Hypothalamus (tissue), 51 donors: ENCODE results near the gene ZNF519.
"Not testable (repeated sequence)": the region's sequence is repeated elsewhere in the genome, so short reads cannot be mapped to it uniquely, and the experiment has no call there.

ENCODE experiments used
- DNase-seq, 51 donors: peaks; one replicate each; lab custom pipeline; 2025; lab: John Stamatoyannopoulos, UW

The ZNF519 gene

DNA sequence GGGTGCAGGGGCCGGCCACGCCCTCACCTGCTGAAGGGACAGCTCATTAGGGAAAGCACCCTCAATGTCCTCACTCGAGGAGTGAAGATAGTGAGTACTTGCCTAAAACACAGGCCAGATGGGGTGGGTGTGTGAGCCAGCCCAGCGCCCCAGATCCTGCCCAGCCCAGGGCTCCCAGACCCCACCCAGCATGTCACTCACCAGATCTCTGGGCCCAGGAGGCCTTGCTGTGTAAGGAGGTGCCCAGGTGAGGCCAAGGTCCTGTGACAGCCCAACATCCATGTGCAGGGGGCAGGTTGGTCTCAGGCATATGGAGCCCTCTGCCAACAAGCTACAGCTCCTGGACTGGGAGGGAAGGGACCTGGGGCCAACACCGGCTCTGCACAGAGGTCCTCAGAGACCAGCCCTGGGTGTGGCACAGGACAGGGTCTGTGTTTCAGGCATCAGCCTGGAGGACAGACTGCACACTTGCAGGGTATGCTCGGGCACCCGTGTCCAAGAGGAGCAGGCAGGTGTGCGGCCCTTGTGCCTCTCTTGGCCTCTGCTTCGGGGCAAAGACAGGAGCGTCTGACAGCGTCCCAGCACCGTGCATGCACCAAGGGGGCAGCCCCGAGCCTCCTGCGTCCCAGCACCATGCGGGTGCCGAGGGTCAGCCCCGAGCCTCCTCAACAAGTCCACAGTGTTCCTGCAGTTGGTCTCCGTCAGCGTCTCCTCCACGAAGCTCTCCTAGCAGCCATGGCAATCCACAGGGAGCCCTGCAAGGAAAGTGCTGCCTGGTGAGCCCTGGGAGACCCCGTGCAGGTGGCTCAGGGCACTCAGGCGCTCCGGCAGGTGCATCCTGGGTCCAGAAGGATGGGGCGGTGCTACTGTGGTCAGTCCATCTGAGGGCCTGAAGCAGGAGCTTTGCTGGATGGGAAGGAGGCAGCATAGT lies 16.0 kb upstream of the ZNF519 start:
- DNase-seq = not testable (repeated sequence)

DNA sequence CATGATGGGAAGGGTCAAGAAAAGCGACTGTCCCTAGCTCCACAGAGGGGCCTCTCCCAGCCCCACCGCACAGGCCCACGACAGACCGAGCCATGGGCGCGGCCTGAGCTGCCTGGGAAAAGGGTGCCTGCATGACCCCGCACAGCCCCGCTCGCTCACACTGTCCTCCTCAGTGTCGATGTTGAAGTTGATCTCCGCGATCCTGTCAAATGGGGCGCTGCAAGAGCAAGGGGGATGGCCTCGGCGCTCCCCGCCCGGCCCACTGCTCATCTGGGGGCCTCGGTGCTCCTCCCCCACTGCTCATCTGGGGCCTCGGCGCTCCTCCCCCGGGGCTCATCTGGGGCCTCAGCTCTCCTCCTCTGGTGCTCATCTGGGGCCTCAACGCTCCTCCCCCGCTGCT lies 14.5 kb upstream of the ZNF519 start:
- not testable (repeated sequence) for DNase-seq

DNA sequence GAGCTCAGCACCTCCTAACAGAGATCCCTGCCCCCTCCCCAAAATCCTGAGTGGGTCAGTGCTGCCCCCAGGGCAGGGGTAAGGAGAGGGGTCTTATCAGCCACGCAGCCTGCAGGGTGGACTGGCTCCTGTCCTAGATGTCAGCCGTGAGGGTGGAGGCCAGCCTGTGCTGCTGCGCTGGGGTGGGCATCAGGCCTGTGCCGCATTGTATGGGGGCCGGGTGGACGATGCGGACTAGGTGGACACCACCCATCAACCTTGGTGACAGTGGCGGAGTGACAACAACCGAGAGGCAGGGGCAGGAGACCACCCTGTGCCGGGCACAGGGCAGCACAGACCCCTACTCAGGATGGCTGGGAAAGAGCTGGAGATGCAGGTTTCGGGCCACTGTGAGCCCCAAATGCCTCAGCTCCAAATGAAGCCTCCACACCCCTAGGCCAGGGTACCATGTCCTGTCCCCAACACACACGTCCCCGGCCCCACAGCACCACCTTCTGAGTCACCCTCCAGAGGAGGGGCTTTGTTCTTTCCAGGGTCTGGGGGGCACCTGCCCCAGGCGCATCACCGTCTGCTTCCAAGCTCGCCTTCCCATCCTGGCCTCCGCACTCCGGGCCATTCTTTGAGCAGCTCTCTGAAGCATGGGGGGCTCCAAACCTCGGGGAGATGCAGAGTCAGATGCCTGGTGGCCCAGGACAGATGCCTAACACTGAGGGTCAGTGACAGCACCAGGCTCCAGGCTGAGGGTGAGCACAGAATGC lies 13.5 kb upstream of the ZNF519 start:
- DNase-seq = not testable (repeated sequence)

DNA sequence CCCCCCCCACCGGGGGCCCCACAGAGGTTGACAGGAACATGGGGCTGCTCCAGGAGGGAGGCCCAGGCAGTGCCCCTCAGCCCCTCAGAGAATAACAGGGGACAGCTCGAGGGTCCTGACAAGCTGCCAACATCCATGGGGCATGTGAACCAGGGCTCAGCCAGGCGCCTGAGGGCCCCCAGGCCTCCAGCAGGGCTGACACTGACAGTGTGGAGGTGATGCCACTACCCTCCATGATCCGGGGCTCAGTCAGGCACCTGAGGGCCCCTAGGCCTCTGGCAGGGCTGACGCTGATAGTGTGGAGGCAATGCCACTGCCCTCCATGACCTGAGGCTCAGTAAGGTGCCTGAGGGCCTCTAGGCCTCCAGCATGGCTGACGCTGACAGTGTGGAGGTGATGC lies 12.8 kb upstream of the ZNF519 start:
- DNase-seq = not testable (repeated sequence)

DNA sequence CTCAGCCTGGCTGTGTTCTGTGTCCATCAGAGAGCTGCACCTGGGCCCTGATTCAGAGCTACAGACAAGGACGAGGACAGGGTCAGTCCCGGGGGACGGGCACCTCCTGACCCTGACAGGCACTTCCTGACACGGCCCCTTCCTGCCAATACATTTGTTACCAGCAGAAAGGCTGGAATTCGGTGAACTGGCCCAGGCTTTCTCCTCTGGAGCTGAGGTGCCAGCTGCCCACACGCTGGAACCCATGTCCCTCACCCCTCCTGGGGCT lies 12.3 kb upstream of the ZNF519 start:
- no peak for DNase-seq

DNA sequence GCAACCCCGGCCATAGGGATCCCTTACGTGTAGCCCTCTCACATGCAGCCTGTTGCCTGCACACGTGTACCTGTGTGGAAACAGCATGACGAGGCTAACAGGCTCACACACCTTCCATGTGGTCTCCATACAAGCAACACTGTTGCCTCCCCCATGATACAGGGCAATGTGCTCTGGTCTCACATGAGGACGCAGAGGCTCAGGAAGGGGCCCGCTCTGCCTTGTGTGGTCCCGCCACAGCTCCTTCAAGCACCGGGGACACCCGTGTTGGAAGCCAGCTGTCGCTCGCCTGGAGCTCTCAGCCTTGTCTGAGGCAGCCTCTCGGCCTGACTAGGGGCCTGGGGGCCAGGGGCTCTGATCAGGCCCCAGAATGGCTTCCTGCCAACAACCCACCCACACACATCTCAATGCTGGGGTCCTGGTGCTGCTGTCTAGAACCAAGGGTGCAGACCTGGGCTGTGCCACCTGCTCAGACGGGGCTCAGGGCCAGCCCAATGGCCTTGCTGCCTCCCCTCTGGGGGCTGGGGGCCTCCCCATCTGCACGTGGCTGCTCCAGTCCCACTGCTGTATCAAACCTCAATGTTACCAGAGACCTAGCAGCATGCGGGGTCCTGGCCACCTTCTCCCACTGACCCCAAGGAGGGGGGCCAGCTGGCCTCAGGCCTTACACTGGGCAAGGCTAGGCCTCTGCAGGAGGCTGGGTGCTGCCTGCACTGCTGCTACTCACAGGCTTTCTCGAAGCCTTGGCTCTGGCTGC lies 11.8 kb upstream of the ZNF519 start:
- not testable (repeated sequence) for DNase-seq

DNA sequence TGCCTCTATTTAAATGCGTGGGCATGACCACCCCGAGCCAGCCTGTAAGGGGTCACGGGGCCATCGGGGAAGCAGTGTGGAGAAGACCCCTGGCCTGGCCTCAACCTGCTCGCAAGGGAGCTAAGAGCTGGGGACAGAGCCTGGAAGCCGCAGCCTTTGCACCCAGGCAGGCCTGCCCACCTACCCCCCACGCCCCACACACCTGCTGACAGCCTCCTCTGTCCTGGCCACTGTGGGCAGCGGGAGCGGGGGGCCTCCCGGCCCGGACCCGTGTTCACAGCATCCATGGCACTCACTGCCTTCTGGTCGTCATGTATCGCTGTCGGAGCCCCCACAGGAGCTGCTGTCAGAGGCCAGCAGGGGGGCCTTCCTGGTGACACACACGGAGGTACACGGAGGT lies 11.2 kb upstream of the ZNF519 start:
- DNase-seq = not testable (repeated sequence)

DNA sequence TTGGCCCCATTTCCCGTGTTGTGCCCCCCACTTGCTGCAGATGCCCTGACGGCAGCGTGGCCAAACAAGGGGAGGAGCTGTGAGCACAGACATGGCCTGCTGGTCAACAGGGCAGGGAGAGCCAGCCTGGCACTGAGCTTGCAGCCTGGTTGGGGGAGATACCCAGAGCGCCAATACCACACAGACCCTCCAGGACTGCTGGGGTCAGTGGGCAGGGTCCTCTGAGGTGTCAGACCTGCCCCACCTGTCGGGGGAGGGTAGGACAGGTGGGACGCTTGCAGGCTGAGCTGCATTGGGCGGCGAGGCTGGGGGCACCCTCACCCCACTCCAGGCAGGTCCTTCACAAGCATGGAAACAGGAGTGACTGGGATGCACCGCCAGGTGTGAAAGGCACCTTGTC lies 9.9 kb upstream of the ZNF519 start:
- DNase-seq = not testable (repeated sequence)

DNA sequence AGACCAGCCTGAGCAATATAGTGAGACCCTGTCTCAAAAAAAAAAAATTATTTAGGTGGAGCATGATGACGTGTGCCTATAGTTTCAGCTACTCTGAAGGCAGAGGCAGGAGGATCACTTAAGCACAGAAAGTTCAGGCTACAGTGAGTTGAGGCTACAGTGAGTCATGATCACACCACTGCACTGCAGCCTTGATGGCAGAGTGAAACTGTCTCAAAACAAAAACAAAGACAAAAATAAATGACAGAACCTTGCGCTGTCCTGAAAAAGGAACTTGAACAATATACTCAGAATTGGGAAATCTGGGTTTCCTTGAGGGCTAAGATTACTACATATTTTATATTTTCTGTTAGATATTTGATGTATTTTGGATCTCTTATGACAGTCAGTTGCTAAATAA lies 7.3 kb upstream of the ZNF519 start:
- not testable (repeated sequence) for DNase-seq

DNA sequence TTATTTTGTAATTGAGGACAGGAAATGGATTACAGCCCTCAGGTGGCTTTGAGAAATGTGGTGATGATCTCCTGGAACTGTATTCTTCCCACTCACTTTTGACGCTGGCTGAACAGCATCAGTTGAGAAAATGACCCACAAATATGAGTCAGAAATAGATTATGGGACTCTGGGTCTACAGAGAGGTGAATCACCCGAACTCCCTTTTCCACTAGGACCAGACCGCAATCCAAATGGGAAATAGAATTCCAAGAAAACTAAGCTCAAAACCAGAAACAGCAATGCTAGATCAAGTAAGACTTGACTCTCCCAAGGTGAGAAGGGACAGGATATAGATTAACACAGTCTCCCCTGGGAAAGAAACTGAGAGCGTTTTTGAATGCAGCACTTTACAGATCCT lies 5.7 kb upstream of the ZNF519 start:
- DNase-seq = not testable (repeated sequence)

DNA sequence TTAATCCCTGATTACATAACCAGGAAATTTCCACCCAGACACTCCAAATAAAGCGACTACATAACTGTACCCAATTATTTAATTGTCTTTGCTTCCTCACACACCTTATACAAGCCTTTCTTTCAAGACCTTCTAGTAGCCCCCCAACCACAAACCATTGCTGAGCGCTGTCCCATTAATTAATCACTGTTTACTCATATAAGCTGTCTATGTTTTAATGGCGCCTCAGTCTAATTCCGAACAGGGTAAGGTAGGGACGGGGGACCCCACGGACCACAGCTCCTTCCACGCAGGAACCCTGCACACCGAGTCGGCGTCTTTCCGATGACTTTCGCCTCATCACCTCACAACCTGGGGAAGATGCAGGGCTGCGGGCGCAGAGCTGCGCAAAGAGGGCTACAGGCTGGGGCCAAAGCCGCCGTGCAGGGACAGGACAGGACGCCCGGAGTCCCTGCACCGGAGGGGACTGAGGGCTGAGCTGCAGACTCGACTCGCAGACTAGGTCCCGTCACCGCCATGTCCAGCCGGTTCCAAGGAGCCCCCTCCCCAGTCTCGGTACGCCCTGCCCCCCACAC lies 452 bp downstream of the ZNF519 start:
- DNase-seq = not testable (repeated sequence)

DNA sequence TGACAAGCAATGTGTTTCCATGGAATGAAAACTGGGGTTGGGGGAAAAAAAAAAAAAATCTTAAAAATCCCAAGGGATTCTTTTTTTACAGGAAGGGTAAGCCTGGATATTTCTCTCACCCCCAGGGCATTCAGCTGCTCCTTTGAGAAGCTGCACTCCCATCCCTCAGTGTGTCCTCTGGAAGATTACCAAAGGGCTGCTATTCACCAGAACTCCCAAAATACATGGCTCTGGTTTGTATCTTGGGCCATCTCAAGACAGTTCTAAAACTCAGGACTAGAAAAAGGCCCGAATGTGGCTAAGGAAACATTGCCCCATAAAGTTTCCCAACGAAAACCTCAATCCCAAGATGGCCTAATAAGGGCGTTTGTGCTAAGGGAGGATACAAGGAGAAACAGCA lies 1.4 kb downstream of the ZNF519 start:
- not testable (repeated sequence) for DNase-seq

DNA sequence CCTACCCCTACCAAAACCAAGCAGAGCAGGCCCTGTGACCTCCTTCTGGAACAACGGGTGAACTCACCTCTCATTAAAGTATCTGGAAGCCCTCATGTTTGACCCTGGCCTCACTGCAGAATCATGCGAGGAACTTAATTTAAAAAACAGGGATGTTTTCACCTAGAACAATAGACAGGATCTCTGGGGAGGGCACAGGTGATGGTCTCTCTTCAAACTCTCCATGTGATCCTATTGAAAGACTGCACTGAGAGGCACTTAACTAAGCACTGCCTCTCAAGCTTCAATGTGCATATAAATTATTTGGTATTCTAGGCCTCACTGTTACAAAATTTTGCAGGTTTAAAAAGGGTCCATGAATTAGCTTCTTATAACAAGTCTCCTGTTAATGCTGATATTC lies 7.5 kb downstream of the ZNF519 start:
- DNase-seq = no peak

DNA sequence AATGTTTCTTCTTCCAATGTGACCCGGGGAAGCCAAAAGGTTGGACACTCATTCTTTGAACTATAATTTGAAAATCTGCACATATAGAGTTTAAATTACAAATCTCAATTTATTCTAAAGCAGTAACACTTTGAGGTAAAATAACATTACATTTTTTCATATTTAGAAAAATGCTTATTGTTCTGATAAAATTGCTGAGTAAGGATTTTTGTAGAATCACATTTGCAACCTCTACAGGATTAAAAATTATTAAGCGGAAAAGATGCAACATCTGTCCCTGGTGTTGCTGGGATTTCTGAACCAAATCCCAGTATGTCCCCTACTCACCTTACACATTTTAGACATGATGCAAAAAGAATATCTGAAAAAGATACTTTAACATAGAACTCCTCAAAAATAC lies 10.1 kb downstream of the ZNF519 start:
- DNase-seq = no peak

DNA sequence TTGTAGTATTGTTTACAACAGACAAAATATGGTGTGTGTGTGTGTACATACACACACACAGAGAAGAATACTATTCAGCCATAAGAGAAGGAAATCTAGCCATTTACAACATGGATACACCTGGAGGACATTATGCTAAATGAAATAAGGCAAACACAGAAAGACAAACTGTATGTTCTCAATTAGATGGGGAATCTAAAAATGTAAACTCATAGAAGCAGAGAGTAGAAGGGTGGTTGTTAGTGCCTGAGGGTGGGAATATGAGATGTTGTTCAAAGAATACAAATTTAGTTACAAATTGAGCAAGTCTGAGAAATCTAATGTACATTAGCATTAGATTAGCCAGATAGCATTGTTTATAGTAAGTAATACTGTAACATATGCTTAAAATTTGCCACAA lies 11.3 kb downstream of the ZNF519 start:
- DNase-seq = no peak

DNA sequence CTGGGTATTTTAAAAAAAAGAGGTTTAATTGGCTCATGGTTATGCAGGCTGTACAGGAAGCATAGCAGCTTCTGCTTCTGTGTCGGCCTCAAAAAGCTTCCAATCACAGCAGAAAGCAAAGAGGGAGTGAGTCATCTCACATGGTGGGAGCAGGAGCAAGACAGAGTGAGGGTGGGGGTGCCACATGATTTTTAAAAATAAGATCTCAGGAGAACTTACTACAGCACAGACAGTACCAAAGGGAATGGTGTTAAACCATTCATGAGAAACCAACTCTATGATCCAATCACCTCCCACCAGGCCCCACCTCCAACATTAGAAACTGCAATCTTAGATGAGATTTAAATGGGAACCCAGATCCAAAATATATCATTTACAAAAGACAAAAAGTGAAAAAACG lies 14.6 kb downstream of the ZNF519 start:
- DNase-seq = peak in 1 of 51 donors; percentile 29

DNA sequence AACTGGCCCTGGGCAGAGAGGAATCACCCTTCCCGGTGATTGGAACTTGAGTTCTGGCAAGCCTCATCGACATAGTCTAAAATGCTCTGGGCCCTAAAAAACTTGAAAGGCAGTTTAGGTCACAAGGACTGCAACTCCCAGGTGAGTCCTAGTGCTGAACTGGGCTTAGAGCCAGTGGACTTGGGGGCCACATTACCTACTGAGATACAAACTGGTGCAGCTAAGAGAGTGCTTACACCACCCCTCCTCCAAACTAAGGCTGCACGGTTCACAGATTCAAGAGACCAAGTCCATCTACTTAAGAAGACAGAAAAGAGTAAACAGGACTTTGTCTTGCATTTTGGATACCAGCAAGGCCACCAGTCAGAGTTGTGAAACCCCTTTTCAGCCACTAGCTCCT lies 25.3 kb downstream of the ZNF519 start:
- no peak for DNase-seq

DNA sequence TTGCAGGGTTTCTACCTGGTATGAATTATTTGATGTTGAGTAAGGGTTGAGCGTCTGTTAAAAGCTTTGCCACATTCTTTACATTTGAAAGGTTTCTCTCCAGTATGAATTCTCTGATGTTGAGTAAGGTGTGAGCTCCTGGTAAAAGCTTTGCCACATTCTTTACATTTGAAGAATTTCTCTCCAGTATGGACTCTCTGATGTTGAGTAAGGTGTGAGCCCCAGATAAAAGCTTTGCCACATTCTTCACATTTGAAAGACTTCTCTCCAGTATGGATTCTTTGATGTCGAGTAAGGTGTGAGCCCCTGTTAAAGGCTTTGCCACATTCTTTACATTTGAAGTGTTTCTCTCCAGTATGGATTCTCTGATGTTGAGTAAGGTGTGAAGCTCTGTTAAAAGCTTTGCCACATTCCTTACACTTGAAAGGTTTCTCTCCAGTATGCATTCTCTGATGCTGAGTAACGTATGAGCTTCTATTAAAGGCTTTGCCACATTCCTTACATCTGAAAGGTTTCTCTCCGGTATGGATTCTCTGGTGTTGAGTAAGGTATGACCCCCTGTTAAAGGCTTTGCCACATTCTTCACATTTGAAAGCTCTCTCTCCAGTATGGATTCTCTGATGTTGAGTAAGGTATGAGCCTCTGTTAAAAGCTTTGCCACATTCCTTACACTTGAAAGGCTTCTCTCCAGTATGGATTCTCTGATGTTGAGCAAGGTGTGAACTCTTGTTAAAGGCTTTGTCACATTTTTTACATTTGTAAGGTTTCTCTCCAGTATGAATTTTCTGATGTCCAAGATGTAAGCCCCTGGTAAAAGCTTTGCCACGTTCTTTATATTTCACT lies 27.1 kb downstream of the ZNF519 start:
- DNase-seq = no peak

DNA sequence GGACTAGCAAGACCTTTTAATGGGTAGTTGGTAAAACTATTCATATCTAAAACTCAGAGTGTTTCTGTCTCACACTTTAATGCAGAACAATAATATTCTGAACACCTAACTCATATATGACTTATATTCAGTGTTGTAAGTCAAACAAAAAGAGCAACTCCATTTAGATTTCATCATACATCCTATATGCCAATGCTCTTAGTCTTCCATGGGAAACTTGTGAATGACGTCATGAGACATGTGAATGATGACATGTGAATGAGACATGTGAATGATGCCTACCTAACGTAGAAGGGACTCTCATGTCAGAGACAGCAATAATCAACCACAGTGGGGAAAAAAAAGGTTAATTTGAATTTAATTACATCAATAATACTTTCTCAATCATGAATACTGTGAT lies 28.0 kb downstream of the ZNF519 start:
- DNase-seq = no peak
